GM19397 (cell line): ENCODE results near the gene SUMF1.

Experiments
- ATAC-seq: cut with Tn5 transposase; IDR thresholded peaks from one replicate; pipeline ENCODE4 v1.9.1; 2021; ENCODE audit warnings: mild to moderate bottlenecking, moderate library complexity; ENCODE audit not compliant: unreplicated experiment

The SUMF1 gene

DNA sequence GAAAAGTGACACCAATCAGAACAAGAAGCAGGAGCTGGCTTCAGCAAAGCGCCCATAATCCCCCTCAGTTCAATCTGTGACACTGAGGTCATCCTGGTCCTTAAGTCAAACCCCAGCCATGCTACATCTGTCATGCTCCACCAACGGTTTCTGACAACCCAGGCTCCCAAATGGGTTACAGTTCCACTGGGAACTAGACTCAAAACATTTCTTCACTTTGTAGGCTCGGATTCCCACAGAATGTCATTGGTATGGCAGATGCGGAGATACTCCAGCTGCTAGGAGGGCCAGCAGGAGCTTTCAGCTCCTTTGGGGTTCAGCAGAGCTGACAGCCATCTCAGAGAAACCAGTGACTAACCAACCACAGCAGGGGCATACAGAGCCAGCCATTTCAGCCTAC lies 48.9 kb downstream of the SUMF1 start:
- no peak for ATAC-seq

DNA sequence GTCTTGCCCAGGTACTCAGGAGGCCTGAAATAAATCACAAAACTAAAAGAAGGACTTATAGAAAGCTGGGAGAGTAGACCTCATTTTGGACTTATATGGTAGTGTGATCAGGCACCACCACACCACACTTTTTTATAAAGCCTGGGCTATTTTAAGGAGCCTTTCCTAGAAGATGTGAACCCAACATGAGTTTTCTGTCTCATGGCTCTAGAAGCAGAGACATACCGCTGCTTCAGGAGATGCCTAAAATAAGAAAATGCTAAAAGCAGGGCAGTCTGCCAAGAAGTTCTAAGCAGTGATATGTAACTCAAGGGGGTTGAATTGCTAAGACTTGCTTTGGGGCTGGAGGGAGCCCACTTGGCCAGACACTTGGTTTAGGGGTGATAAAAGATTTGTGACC lies 49.6 kb downstream of the SUMF1 start:
- no peak for ATAC-seq

DNA sequence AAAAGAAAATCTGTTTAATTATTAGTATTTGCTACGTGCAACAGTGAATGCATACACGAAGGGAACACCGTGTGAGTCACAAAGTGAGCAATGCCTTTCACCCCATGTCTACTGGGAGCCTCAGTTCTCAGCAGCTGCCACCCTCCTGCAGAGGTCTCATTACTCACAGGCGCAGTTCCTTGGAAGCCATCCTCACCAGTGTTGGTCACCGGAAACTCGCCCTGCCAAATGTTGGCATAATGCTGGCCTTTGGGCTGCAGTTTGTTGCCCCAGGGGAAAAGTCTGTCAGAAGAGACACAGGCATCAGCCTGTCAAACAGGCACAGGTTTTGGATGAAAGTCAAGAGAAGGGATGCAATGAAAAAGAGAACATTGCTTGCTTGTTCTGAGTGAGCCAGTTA lies 50.1 kb downstream of the SUMF1 start:
- no peak for ATAC-seq

DNA sequence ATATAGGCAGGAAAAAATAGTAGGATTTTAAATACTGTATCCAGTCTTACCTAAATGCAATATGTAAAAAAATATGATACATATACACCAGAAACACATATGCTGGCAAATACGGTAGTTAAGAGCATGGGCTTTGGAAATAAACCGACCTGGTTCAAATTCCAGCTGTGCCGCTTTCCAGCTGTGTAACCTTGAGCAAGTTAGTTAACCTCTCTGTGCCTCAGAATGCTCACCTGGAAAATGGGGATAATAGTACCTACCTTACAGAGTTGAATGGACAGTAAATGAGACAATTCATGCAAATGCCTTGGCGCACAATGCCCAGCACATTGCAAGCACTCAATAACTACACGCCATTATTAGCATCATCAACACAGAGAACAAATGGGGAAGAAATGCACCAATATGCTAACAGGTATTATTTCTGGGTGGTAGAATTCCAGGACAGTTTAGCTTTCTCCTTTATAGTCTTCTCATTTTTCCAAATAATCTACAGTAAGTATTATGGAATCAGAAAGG lies 50.6 kb downstream of the SUMF1 start:
- ATAC-seq = no peak

DNA sequence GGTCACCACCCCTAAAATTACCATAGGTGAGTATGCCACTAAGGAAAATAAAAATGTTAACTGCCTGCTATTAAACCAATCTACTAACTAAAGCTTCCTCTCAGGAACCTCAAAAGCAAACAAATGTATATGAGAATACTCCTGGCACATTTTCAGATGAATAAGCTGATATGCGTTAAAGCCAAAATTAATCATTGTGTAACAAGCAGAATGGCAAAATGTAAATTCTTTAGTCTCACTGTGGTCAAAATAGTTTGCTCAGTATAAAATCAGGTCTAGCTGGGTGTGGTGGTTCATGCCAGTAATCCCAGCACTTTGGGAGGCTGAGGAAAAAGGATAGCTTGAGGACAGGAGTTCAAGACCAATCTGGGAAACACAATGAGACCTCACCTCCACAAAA lies 53.6 kb downstream of the SUMF1 start:
- no peak for ATAC-seq

DNA sequence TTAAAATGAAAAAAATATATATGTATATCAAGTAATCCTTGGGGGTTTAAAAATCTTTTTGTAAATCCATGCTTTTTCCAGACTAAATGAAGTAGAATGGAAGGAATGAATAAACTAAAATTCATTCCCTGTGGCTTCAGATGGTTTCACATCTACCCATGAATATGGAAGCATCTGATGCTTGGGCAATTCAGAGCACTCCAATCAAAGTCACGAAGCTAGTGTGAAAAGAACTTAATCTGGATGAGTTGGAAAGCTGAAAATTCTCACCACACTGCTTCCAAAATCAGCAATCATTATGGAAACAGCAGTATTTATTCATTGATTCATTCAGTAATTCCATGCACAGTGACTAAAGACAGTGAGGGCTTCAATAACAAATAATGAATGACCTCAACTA lies 55.2 kb downstream of the SUMF1 start:
- ATAC-seq = no peak

DNA sequence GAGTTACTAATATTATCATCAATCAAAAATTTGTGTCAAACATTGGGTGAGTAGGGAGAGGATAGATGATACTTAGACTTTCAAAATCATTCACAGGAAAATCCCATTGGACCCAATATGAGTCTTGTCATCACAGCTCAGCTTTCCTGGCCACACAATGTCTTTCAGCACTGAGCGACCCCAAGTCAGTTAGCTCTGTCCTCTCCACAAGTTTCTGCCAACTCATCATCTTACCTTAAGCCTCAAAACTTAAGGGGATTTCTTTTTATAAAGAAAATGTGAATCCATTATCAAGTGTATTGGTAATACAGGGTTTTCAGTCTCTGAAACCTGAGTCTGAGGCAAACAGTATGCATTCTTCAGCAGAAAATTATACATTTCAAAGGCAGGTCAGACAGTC lies 55.8 kb downstream of the SUMF1 start:
- no peak for ATAC-seq

DNA sequence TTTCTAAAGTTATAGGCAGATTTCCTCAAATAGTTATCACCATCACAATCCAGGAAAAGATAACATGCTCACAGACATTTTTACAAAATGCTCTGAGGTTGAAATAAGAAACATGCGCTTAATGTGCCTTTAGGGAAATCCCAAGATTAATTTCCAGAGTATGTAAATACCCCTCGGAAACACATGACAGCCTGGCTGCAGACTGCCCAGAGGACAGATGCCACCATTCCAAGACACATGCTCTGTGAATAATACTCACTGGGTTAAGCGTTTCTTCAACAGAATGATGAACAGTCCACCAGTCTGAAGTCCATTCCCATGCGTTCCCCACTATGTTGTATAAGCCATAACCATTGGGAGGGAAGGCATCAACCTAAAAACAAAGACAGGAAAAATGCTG lies 56.5 kb downstream of the SUMF1 start:
- no peak for ATAC-seq

DNA sequence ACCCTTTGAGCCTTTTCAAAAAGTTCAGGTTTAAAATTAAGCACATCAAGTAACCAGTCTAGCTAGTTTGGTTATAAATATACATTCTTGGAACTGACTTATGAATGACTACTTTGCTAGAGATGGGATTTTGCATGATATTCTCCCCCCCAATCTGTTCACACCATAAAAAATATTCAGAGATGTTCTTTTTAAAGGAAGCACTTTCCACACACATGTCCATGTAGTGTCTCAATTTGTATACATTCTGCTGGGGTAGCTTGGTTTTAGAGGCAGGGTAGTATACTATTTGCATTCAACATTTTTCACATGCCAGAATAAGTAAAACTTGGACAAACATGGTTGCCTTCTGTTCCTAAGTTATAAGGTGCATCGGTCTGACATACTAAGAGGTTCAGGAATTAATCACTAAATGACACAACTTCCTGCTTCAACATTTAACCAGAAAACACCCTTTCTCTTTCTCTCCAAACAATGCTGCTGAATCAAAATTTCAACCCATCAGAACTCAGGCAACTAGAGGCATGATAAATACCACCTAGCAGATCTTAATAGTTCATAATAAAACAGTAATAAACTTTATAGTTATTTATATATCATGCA lies 57.0 kb downstream of the SUMF1 start:
- ATAC-seq = no peak

DNA sequence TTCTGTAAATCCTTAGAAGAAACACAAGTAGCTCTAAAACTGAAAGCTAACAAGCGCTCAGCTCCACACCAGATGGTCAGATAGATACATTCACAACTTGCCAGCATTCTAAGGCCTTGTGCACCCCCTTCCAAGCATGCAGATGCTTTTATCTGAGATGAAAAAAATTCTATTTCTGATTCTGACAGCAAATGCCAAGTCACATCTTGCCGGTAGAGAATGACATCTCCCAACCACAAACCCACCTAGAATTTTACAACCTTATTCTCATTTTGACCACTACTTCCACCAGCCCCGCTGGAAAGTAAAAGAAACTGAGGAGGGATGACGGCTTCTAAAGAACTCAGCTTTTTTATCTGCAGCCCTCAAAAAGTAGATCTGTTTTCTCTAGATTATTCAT lies 57.7 kb downstream of the SUMF1 start:
- no peak for ATAC-seq

DNA sequence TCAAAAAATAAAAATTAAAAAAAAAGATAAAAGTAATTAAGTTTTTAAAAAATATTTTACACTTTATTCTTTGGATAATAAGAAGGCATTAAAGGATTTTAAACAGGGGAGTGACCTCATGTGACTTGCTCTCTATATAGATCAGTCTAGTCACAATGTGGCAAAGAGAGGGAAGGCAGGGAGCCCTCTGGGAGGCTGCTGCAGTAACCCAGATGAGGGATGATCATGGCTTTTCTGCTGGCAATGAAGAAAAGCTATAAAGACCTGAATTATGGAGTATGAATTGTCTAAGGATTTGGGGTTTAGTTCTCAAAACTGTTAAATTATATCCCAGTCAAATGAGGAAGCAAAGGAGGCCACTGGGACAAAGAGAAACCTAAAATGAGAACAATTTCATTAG lies 58.1 kb downstream of the SUMF1 start:
- no peak for ATAC-seq

DNA sequence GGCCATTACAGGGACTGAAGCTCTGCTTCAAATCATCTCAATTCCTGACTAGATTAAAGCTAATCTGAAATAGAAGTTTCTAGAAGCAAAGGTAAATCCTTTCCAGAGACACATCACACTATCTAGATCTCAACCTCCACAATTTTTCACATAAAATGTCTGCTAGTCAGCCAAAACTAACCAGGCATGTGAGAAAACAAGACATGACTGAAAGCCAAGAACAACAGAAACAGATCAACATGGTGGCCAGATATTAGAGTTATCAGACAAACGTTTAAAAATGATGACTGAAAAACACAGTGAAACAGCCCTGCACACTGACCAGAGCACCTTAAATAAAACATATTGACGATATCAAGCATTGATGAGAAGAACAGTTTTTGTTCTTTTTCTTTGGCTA lies 59.1 kb downstream of the SUMF1 start:
- no peak for ATAC-seq

DNA sequence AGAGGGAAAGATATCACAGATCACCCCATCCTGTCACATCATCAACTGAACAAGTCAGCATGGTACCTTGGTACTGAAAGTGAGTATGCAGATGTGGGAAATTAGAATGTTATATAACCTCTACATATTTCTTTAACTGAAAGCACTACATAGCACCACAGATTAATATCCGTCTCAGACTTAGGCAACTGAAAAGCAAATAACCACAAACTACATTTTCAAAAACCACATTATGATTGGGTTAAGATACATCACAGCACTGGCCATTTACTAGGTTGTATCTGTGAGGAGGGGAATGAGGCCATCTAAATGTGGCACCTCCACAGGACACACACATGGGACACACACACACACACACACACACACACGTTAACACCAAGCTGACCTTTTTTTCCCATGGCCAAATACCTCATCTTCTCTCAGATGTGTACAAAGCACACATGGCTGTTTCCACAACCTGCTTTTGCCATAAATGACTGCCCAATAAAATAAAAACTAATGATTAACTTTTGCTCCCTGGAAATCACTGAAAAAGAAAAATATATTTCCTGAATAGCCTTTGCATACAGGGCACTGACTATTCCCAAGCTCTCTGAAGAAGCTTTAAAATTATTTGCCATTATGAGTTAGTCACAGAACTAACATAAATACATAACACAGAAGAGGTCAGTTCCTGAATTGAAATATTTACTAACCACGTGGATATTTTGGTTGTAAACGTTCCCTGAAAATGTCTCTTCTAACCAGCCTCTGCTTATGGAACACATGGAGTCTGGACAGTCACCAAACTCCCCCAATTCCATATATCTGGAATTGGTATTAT lies 60.1 kb downstream of the SUMF1 start:
- ATAC-seq = peak; percentile 46

DNA sequence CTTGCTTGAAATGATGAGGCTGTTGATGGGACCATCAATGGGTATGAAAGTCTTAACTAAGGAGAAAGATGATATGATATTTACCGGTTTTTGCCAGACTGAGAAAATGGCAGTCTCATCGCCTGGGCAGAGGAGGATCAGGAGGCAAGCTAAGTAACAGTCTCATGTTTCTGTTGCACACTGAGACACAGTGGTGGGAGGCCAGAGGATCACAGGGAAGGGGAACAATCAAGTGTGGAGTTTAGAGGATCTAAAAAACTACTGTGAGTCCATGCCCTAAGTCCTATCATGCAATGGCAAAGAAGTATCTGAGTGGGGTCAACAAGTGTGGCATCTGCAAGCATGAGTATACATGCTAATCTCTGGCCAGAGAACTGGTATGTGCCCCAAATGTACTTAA lies 62.2 kb downstream of the SUMF1 start:
- ATAC-seq = no peak

DNA sequence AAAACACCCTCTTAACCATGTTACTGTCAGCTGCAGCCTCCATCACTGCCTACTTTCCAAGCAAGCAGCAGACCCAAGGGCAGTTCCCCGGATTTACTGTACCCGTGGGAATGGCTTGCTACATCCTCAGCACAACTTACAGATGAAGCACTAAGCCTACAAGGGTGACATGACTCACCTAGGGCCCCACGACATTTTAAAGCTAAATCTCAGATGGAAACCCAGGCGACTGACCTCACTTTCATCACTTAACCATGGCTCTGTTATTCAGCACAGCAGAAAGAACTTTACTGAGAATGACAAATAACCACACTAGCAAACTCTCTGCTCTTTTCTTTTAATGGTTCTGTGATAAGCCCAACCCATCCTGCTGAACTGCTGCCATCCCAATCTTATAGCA lies 65.6 kb downstream of the SUMF1 start:
- no peak for ATAC-seq

DNA sequence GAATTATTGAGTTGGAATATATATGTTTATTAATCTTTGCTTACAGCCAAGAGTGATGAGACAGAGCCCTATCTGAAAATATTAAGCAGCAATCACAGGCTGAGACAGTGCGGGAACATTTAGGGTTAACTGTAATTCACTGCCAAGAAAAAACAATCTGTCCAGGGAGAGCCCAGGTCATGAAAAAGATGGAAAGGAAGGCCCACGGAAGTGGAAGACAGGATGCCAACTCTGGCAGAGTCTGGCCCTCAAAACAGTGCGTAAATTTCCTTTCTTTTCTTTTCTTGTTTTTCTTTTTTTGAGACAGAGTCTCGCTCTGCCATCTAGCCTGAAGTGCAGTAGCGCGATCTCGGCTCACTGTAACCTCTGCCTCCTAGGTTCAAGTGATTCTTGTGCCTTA lies 67.6 kb downstream of the SUMF1 start:
- ATAC-seq = no peak

DNA sequence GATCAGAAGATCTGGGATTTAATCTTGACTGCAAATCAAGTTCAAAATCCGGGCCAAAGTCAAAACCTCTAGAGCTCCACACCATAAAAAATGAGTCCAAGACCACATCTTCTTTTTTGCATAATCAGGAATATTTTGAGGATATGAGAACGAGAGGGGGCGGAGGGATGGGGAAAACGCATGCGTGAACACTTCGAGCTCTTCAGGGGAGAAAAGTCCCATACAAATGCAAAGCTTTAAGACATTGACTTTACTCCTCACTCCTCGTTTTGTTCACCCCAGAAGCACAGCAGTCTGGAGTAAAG lies 68.2 kb downstream of the SUMF1 start:
- no peak for ATAC-seq

DNA sequence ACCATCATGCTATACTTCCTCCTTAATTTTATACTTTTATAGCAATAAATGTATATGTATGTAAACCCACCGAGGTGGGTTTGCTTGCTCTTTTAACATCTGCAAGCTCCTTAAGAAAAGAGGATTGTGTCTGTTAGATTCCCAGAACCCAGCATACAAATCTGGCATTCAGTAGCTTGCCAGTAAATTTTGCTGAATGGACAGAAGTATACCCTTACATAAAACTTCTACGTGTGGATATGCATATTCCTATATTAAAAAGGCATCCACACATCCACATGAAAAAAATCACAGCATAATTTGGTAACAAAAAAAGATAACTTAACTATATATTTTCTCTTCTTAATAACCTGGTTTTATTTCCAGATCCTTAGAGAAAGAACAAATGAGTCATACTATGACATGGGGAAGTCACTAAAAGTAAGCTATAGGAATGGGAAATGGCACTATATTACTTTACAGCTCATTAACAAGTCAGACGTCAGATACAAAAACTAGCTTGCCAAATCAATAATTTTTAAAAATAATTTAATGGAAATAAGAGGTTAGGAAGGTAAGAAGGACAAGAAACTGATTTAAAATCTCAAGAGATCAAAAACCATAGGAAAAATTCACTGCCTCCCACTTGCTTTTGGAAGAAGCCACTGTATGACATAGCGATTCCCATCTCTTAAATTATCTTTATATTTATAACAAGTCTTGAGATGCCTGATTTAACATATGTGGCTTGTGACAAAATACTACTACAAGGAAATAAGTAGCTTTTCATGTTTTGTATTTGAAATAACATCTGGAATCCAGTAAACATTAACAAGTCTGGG lies 68.7 kb downstream of the SUMF1 start:
- no peak for ATAC-seq

DNA sequence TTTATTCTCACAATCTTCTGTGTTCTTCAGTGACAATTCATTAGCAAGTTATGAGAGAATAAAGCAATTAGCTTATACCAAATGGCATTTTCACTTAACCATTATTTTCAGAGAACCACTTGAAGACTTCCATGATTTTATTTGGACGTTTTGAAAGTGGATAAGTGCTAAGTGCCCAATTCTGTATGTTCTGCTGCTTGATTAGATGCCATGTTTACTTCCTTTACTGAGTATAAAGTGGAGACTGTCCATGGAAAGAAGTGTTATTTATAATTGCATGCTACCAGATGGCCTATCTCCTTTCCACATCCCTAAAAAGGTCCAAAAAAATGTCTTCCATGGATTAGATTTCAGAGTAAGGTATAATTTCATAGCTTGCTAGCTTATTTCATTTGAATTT lies 69.6 kb downstream of the SUMF1 start:
- ATAC-seq = no peak

DNA sequence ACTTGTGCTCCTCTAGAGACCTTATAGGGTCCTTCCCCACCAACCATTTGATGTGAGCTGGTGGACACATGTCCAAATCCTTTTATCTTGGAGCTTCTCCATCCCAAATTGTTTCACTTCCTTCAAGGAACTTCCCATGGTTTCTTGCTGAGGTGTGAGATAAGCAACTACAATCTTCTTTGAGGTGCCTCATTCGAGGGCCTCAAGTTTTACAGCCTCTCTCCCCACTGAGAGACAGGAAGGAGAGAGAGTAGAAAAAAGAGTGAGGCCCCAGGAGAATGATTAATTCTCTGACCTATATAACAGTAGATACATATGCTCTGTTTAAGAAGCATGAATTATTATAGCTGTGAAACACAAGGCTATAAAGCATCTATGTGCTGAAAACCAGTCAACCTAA lies 70.5 kb downstream of the SUMF1 start:
- no peak for ATAC-seq

DNA sequence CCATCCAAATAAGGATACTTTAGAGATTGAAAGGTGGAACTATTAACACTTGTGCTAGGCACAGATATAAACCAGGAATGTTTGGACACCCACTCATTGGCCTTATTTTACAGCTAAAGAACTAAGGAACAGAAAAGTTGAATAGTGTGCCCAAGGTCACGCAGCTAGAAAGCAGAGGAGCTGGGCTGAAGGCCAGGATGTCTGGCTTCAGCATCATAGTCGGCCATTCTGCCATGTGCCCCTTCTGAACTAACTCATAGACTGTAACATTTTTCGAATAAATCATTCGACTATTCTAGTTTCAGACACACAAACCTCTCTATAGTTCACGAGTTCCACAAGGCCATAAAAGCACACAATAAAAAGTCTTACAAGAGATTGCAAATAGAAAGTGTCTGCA lies 71.1 kb downstream of the SUMF1 start:
- ATAC-seq = no peak

DNA sequence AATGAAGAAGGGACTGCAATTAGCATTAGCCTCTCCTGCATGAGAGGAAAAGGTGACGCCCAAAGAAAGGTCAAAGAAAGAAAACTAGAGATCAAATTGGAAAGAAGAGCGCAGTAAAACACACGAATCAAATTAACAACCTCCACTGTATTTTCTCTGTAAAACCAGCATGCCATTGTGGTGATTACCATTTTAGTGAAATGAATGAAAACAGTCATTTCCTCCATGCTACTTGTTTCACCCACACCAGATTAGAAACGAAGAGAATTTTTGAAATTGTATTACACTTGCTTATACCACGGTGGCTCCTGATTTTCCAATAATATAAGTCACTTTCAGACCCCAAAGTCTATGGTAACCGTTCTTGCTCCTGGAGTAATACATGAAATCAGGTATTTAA lies 71.6 kb downstream of the SUMF1 start:
- ATAC-seq = no peak
